ENCODE data around the gene KCP.

GRCh38 chr7:128886391-128887168, 23.9 kb downstream of the KCP start:
- TF ChIP-seq TAF1 (IDR thresholded peaks at IDR 0.05; ENCODE audit: borderline replicate concordance, low read depth, low read length) (no peak), FOXJ3 (CRISPR knock-in tag; IDR thresholded peaks at IDR 0.05) (no peak), SMC3 (IDR thresholded peaks at IDR 0.05; ENCODE audit: low read depth, low read length) (no peak)
- TF ChIP-seq, protein P1, sequence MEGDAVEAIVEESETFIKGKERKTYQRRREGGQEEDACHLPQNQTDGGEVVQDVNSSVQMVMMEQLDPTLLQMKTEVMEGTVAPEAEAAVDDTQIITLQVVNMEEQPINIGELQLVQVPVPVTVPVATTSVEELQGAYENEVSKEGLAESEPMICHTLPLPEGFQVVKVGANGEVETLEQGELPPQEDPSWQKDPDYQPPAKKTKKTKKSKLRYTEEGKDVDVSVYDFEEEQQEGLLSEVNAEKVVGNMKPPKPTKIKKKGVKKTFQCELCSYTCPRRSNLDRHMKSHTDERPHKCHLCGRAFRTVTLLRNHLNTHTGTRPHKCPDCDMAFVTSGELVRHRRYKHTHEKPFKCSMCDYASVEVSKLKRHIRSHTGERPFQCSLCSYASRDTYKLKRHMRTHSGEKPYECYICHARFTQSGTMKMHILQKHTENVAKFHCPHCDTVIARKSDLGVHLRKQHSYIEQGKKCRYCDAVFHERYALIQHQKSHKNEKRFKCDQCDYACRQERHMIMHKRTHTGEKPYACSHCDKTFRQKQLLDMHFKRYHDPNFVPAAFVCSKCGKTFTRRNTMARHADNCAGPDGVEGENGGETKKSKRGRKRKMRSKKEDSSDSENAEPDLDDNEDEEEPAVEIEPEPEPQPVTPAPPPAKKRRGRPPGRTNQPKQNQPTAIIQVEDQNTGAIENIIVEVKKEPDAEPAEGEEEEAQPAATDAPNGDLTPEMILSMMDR (IDR thresholded peaks at IDR 0.05) = no peak

All from SK-N-SH (cell line).